ENCODE results near the gene AGPAT3. TPM values are rescaled to one million over a fixed set of nuclear protein-coding genes. Genes with fewer than 3 reads are reported as not detected.

AGPAT3 gene
- total and polyA plus RNA-seq, 2 donors (not counting 3 experiments of a cell fraction or from before 2014, with no cell fraction given) = 39.9 to 76.7 TPM

DNA sequence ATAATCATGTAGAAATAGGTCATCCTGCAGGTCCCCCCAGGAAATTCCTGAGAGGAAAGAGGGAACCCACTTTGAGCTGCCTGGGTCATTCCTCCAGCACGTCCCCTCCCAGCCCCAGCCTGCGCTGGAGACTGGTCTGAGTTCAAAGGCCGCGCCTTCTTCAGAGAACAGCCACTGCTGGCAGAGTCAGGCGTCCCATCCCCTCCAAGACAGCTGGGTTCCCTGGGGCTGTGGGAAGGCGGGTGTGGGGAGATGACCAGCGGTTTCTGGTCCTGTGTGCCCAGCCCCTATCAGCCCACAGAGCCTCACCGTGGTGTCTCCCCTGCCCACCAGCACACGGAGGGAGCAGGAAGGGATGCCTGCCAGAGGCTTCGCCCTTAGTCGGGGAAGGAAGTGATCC is 129.1 kb downstream of the AGPAT3 start:
- no peak for DNase-seq (ENCODE audit: low read depth, low spot score)
- Histone ChIP-seq H2AFZ (ENCODE audit: low read depth, low read length) (no peak overlapping the region), H3K36me3 (ENCODE audit: control insufficient read depth in 2 of 2, extremely low read depth in 1 of 2, insufficient read depth in 2 of 2, low read length in 2 of 2) (no peaks in the 10 kb centered on the region), H3K4me3 (replicated peaks in 1 of 3; ENCODE audit: insufficient read depth in 1 of 3, low read depth in 1 of 3, low read length in 3 of 3) (no peak overlapping the region), H3K4me1 (ENCODE audit: control insufficient read depth, extremely low read depth, insufficient read depth, low read length) (no peaks in the 10 kb centered on the region), H3K9ac (replicated peaks; ENCODE audit: extremely low read depth, insufficient read depth, low read length) (no peak overlapping the region), H3K9me1 (replicated peaks; ENCODE audit: control insufficient read depth, extremely low read depth, insufficient read depth, low read length) (no peaks in the 10 kb centered on the region), H3K4me2 (ENCODE audit: insufficient read depth, low read length) (no peak overlapping the region), H3K27me3 (ENCODE audit: control insufficient read depth in 2 of 2, insufficient read depth in 2 of 2, low read length in 2 of 2) (no peaks in the 10 kb centered on the region), H3K79me2 (ENCODE audit: control insufficient read depth, insufficient read depth, low read length) (no peaks in the 10 kb centered on the region), H3K27ac (ENCODE audit: insufficient read depth, low read depth, low read length) (no peak overlapping the region), H4K20me1 (replicated peaks; ENCODE audit: control insufficient read depth, extremely low read depth, insufficient read depth, low read length) (no peaks in the 10 kb centered on the region), H3K9me3 (replicated peaks; ENCODE audit: control insufficient read depth, insufficient read depth, low read length) (no peaks in the 10 kb centered on the region)
- TF ChIP-seq POLR2A (IDR thresholded peaks at IDR 0.05; ENCODE audit: low read depth, low read length) (no peak), GATA2 (IDR thresholded peaks at IDR 0.05; ENCODE audit: insufficient read depth, insufficient read length, low read depth, low read length) (no peak), JUN (IDR thresholded peaks at IDR 0.05; ENCODE audit: borderline replicate concordance, insufficient read depth, insufficient read length, low read depth) (no peak), POLR2AphosphoS5 (IDR thresholded peaks at IDR 0.05; ENCODE audit: insufficient read depth, low read depth, low read length) (no peak), FOS (IDR thresholded peaks at IDR 0.05; ENCODE audit: borderline replicate concordance, insufficient read depth, low read length) (no peak), MYC (IDR thresholded peaks at IDR 0.05; ENCODE audit: low read depth, low read length) (no peak), EZH2 (IDR thresholded peaks at IDR 0.05; ENCODE audit: borderline replicate concordance, low read depth, low read length, severe bottlenecking) (no peak)
- TF ChIP-seq, protein P1, sequence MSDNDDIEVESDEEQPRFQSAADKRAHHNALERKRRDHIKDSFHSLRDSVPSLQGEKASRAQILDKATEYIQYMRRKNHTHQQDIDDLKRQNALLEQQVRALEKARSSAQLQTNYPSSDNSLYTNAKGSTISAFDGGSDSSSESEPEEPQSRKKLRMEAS (IDR thresholded peaks at IDR 0.05; ENCODE audit: insufficient read depth, insufficient read length) = no peak
- TF ChIP-seq, protein P2, sequence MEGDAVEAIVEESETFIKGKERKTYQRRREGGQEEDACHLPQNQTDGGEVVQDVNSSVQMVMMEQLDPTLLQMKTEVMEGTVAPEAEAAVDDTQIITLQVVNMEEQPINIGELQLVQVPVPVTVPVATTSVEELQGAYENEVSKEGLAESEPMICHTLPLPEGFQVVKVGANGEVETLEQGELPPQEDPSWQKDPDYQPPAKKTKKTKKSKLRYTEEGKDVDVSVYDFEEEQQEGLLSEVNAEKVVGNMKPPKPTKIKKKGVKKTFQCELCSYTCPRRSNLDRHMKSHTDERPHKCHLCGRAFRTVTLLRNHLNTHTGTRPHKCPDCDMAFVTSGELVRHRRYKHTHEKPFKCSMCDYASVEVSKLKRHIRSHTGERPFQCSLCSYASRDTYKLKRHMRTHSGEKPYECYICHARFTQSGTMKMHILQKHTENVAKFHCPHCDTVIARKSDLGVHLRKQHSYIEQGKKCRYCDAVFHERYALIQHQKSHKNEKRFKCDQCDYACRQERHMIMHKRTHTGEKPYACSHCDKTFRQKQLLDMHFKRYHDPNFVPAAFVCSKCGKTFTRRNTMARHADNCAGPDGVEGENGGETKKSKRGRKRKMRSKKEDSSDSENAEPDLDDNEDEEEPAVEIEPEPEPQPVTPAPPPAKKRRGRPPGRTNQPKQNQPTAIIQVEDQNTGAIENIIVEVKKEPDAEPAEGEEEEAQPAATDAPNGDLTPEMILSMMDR (IDR thresholded peaks at IDR 0.05; ENCODE audit: extremely low read depth in 1 of 2, insufficient read depth in 1 of 2, low read depth in 1 of 2, low read length in 2 of 2) = no peak
- dilution Hi-C loops (cut with MboI; ENCODE audit: extremely low pct_ligation_motif_present, low sequenced_read_pairs) (no loop called here), intact Hi-C loops (cut with micrococcal nuclease) (no loop called here)
- ChIA-PET POLR2A (no interaction called here), CTCF (interaction anchor here (1.0 kb wide), 1 partner anchor 19 kb away, joined by 4 read pairs; no protein-coding TSS in a partner anchor)
- FAIRE-seq = no peak
- BruUV-seq (replicated peaks) = no TSS peak
